ENCODE measurements around the gene FAT4.

- no peak for TF ChIP-seq CTCF (IDR thresholded peaks at IDR 0.05)
- no peak for TF ChIP-seq POLR2A (IDR thresholded peaks at IDR 0.05)
Observed at GRCh38 chr4:125265846-125266245, 48.9 kb upstream of the FAT4 start.

All from right lobe of liver (tissue), 4 donors.